Tibial nerve (tissue), 4 donors: Measurements from ENCODE around the gene FOXL1. TPM values are rescaled to one million over a fixed set of nuclear protein-coding genes. Genes with fewer than 3 reads are reported as not detected.

ENCODE experiments used
- DNase-seq, 2 donors: peaks; one replicate each; pipeline ENCODE4 v3.0.0-alpha.2; 2019; ENCODE audit warnings: low spot score in 2 of 2
- H3K27ac ChIP-seq, 4 donors: fragments of 200-600 bp; sonication (generic) in 3 of 4; one replicate each; pipeline ENCODE4 v1.5.1; 2017 to 2019; ENCODE audit warnings: mild to moderate bottlenecking in 1 of 4
- H3K27me3 ChIP-seq, 2 donors: fragments of 200-600 bp; sonication (generic) in 1 of 2; one replicate each; pipeline versions ENCODE4 v1.5.1 to v1.6.0; 2017 to 2019
- H3K36me3 ChIP-seq, 3 donors: fragments of 200-600 bp; sonication (generic); one replicate each; pipeline ENCODE4 v1.5.1; 2018 to 2019
- H3K4me1 ChIP-seq, 4 donors: fragments of 200-600 bp; sonication (generic) in 3 of 4; one replicate each; pipeline ENCODE4 v1.5.1; 2017 to 2019
- H3K4me3 ChIP-seq, 4 donors: fragments of 200-600 bp; sonication (generic) in 3 of 4; one replicate each; pipeline ENCODE4 v1.5.1; 2017 to 2019; ENCODE audit warnings: mild to moderate bottlenecking in 1 of 4, moderate library complexity in 1 of 4
- H3K9me3 ChIP-seq, 4 donors: fragments of 200-600 bp; sonication (generic) in 3 of 4; one replicate each; pipeline ENCODE4 v1.5.1; 2017 to 2019
- EP300 ChIP-seq, 2 donors: sonication (generic); formaldehyde crosslinking; IDR thresholded peaks; one replicate each; pipeline ENCODE4 v1.6.1; 2017; ENCODE audit warnings: antibody characterized with exemption in 2 of 2, mild to moderate bottlenecking in 1 of 2
- POLR2A ChIP-seq, 2 donors: fragments of 450-650 bp; IDR thresholded peaks; one replicate each; pipeline ENCODE4 v1.6.1; 2017; ENCODE audit warnings: antibody characterized with exemption in 2 of 2, mild to moderate bottlenecking in 2 of 2, moderate library complexity in 2 of 2
- WGBS, 2 donors: methylation state at CpG; one replicate each; pipeline ENCODE4 v1.1.5; 2018; 5-methylcytosine and 5-hydroxymethylcytosine counted together
- total RNA-seq, 4 donors: library from RNA; depleted of rRNA; stranded (reverse); fragments of >200 nt; gene quantifications; one replicate each; pipeline ENCODE4 v1.1.0, GENCODE V29; 2016
- TF ChIP-seq, protein P1 (sequence below), 5 experiments: fragments of 200-600 bp in 3 of 5; fragments of 450-650 bp in 2 of 5; sonication (generic) in 3 of 5; IDR thresholded peaks; one replicate each; pipeline ENCODE4 v1.5.1; 2016 to 2019; ENCODE audit warnings: antibody characterized with exemption in 5 of 5, mild to moderate bottlenecking in 3 of 5, moderate library complexity in 2 of 5

Gene FOXL1
- total RNA-seq, 4 donors from 2014 or later, result 6.9 to 10.5 (median 8.1) TPM

DNA sequence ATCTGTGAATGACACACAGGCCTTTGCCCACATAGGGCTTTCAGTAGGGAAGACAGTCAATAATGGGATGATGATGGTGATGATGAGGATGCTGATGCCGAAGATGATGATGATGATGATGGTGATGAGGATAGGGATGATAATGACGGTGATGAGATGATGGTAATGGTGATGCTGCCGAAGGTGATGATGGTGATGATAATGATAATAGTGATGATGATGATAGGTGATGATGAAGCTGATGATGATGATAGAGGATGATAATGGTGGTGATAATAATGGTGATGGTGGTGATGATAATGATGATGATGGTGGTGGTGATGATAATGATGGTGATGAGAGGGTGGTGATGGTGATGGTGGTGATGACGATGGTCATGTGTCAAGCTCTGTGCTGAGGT is 12.9 kb downstream of the FOXL1 start:
- no peak overlapping the region for H3K27ac ChIP-seq
- WGBS, 2 donors, result 92 to 98% methylated on average over 4 of the region's 4 CpGs
- TF ChIP-seq, protein P1, sequence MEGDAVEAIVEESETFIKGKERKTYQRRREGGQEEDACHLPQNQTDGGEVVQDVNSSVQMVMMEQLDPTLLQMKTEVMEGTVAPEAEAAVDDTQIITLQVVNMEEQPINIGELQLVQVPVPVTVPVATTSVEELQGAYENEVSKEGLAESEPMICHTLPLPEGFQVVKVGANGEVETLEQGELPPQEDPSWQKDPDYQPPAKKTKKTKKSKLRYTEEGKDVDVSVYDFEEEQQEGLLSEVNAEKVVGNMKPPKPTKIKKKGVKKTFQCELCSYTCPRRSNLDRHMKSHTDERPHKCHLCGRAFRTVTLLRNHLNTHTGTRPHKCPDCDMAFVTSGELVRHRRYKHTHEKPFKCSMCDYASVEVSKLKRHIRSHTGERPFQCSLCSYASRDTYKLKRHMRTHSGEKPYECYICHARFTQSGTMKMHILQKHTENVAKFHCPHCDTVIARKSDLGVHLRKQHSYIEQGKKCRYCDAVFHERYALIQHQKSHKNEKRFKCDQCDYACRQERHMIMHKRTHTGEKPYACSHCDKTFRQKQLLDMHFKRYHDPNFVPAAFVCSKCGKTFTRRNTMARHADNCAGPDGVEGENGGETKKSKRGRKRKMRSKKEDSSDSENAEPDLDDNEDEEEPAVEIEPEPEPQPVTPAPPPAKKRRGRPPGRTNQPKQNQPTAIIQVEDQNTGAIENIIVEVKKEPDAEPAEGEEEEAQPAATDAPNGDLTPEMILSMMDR (IDR thresholded peaks at IDR 0.05), result no peak
- TF ChIP-seq POLR2A (IDR thresholded peaks at IDR 0.05) (no peak), EP300 (IDR thresholded peaks at IDR 0.05) (no peak)
- peaks cover 0 to 20% (median 0%) of the 10 kb centered on the region in 4 donors for H3K4me1 ChIP-seq
- no peak for DNase-seq
- peaks cover 0 to 47% of the 10 kb centered on the region in 2 donors for H3K27me3 ChIP-seq
- no peaks in the 10 kb centered on the region for H3K36me3 ChIP-seq
- H3K4me3 ChIP-seq, result no peak overlapping the region
- H3K9me3 ChIP-seq, result no peaks in the 10 kb centered on the region

DNA sequence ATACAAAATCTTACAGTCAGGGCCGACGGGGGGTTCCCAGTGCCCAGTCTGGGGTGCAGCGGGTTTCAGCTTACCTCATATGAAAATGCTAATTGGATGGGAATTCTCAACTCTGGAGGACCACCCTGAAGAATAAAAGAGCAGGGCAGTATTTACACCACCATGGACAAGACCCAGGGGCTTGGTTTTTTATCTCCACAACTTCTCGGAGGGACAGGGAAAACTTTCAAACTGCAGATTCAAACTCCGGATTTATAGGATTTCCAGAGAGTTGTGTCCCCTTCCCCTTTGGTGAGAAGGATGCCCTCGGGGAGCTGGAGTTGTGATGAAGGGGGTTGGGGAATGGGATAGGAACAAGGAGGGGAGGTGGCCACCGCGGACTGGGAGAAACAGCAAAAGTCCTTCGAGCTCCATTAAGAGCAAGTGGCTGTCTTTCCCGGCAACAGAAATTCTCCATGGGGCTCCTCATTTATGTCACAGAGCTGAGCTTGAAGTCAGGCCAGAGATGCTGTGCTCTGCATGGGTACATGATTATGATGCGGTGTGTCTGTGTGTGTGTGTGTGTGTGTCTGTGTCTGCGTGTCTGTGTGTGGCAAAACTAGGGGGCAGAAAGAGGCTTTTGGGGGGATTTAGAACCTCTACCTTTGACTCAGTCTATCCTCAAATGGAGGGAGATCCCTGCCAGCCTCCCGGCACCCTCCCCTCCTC is 15.7 kb downstream of the FOXL1 start:
- DNase-seq, result no peak
- TF ChIP-seq POLR2A (IDR thresholded peaks at IDR 0.05) (no peak), EP300 (IDR thresholded peaks at IDR 0.05) (no peak)
- TF ChIP-seq, protein P1 (IDR thresholded peaks at IDR 0.05), result no peak
- Histone ChIP-seq H3K9me3 (no peaks in the 10 kb centered on the region), H3K27me3 (peaks cover 0 to 51% of the 10 kb centered on the region in 2 donors), H3K36me3 (no peaks in the 10 kb centered on the region), H3K27ac (no peak overlapping the region), H3K4me1 (peaks cover 0 to 21% (median 0%) of the 10 kb centered on the region in 4 donors), H3K4me3 (no peak overlapping the region)
- WGBS, 2 donors, result 43 to 47% methylated on average over 13 of the region's 13 CpGs

DNA sequence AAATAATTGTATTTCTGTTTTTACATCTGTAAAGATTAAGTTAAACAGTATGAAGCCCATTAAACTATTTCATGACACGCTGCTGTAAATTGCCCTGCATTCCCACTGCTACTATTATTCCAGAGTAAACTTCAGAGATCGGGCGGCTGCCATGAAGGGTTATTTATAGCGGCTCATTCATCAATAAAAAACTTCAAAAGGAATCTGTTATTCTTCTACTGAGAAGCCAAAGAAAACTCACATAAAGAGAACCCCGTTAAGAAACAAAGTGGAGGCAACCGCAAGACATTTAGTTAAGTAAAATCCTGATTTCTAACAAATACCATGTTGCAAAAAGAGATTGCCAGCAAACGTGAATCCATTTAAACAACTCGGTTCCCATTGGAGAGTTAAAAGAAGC is 16.4 kb downstream of the FOXL1 start:
- Histone ChIP-seq H3K4me3 (no peak overlapping the region), H3K9me3 (no peaks in the 10 kb centered on the region), H3K4me1 (peaks cover 0 to 21% (median 0%) of the 10 kb centered on the region in 4 donors), H3K27me3 (peaks cover 0 to 51% of the 10 kb centered on the region in 2 donors), H3K27ac (no peak overlapping the region), H3K36me3 (no peaks in the 10 kb centered on the region)
- TF ChIP-seq, protein P1 (IDR thresholded peaks at IDR 0.05), result no peak
- TF ChIP-seq POLR2A (IDR thresholded peaks at IDR 0.05) (no peak), EP300 (IDR thresholded peaks at IDR 0.05) (no peak)
- no peak for DNase-seq
- WGBS, 2 donors, result 29 to 46% methylated on average over 8 of the region's 8 CpGs

DNA sequence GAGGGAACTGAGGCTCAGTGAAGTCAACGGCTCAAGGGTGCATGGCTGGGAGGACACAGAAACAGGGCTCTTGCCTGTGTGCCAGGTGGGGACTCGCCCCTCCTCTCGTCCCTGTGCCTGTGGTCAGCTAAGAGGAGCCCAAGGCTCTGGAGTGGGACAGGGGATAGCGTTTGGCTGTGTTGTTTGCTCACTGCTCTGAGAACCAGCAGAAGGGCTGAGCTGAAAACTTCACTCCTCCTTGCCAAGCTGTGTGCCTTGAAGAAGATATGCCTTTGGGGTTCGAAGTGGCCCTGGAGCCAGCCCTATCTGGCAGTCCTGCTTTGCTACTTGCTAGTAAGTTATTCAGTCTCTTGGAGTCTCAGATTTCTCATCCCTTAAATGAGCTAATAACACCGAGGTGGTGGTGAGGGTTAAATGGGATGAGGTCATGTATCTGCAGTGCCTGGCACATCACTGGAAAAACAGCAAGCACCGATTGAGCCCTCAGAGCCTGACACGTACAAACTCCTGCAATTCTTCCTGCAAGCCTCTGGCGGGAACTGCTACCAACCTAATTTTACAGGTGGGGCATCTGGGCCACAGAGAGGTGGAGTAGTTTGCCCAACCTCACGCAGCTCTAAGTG is 17.7 kb downstream of the FOXL1 start:
- TF ChIP-seq EP300 (IDR thresholded peaks at IDR 0.05) (no peak), POLR2A (IDR thresholded peaks at IDR 0.05) (no peak)
- TF ChIP-seq, protein P1 (IDR thresholded peaks at IDR 0.05), result no peak
- WGBS, 2 donors, result 61 to 63% methylated on average over 10 of the region's 10 CpGs
- peaks cover 0 to 45% of the 10 kb centered on the region in 2 donors for H3K27me3 ChIP-seq
- no peaks in the 10 kb centered on the region for H3K9me3 ChIP-seq
- H3K4me1 ChIP-seq, result peaks cover 0 to 21% (median 0%) of the 10 kb centered on the region in 4 donors
- DNase-seq, result no peak
- H3K4me3 ChIP-seq, result no peak overlapping the region
- no peak overlapping the region for H3K27ac ChIP-seq
- no peaks in the 10 kb centered on the region for H3K36me3 ChIP-seq
